ENCODE measurements around the gene LDHB.
"Not testable (repeated sequence)": the region's sequence is repeated elsewhere in the genome, so short reads cannot be mapped to it uniquely, and the experiment has no call there.

Gene LDHB

DNA sequence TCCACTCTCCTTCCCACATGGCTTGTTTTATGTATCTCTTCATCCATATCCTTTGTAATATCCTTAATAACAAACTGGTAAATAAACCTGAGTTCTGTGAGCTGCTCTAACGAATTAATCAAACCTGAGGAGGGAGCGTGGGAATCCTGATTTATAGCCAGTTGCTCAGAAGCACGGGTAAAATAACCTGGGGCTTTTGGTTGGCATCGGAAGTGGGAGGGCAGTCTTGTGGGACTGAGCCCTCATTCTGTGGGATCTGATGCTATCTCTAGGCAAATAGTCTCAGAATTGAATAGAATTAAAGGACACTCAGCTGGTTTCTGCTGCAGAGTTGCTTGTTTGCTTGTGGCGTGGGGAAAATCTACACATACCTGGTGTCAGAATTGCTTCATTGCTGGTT, 17.5 kb upstream of the LDHB start:
- H3K4me1 ChIP-seq, result no peaks in the 10 kb centered on the region
- no peaks in the 10 kb centered on the region for H3K9me3 ChIP-seq
- TF ChIP-seq, protein P1, sequence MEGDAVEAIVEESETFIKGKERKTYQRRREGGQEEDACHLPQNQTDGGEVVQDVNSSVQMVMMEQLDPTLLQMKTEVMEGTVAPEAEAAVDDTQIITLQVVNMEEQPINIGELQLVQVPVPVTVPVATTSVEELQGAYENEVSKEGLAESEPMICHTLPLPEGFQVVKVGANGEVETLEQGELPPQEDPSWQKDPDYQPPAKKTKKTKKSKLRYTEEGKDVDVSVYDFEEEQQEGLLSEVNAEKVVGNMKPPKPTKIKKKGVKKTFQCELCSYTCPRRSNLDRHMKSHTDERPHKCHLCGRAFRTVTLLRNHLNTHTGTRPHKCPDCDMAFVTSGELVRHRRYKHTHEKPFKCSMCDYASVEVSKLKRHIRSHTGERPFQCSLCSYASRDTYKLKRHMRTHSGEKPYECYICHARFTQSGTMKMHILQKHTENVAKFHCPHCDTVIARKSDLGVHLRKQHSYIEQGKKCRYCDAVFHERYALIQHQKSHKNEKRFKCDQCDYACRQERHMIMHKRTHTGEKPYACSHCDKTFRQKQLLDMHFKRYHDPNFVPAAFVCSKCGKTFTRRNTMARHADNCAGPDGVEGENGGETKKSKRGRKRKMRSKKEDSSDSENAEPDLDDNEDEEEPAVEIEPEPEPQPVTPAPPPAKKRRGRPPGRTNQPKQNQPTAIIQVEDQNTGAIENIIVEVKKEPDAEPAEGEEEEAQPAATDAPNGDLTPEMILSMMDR (IDR thresholded peaks at IDR 0.05), result no peak
- DNase-seq, result no peak
- no peak overlapping the region for H3K27ac ChIP-seq
- no peak overlapping the region for H3K4me3 ChIP-seq
- peaks cover 0 to 7% of the 10 kb centered on the region in 2 donors for H3K27me3 ChIP-seq
- H3K36me3 ChIP-seq, result no peaks in the 10 kb centered on the region
- intact Hi-C loops (cut with DNase I; ENCODE audit: low total_unique reads), result no loop called here

DNA sequence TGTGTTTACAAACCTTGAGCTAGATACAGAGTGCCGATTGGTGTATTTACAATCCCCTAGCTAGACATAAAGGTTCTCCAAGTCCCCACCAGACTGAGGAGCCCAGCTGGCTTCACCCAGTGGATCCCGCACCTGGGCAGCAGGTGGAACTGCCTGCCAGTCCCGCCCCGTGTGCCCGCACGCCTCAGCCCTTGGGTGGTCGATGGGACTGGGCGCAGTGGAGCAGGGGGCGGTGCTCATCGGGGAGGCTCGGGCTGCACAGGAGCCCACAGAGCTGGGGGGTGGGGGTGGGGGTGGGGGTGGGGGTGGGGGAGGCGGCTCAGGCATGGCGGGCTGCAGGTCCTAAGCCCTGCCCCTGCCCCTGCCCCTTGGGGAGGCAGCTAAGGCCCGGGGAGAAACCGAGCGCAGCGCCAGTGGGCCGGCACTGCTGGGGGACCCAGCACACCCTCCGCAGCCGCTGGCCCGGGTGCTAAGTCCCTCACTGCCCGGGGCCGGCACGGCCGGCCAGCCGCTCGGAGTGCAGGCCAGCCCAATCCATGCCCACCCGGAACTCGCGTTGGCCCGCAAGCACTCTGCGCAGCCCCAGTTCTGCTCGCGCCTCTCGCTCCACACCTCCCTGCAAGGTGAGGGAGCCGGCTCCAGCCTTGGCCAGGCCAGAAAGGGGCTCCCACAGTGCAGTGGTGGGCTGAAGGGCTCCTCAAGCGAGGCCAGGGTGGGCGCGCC, 16.3 kb upstream of the LDHB start:
- H3K27me3 ChIP-seq; H3K36me3 ChIP-seq; H3K4me3 ChIP-seq; DNase-seq; H3K4me1 ChIP-seq; H3K27ac ChIP-seq; H3K9me3 ChIP-seq; intact Hi-C loops (cut with DNase I; ENCODE audit: low total_unique reads): not testable (repeated sequence)

DNA sequence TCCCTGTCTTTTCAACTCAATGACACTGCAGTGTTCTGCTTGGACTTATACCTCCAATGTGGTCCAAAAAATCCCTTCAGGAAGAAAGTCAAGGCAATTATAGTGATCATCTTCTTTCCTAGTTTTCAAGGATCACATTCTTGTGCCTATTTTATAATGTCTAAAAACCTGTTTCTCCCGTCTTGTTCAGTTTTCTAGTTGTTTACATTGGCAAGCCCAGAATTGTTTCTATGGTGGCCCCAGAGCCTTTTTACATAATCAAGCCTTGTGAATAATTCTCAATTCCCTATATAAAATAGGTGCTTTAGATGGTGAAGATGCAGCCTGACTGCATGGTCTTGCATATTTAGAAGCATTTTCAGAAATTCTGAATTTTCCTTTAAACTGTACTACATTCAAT, 14.5 kb upstream of the LDHB start:
- intact Hi-C loops (cut with DNase I; ENCODE audit: low total_unique reads), result no loop called here
- Histone ChIP-seq H3K27ac (no peak overlapping the region), H3K27me3 (peaks cover 0 to 7% of the 10 kb centered on the region in 2 donors), H3K4me1 (no peaks in the 10 kb centered on the region), H3K4me3 (no peak overlapping the region), H3K9me3 (no peaks in the 10 kb centered on the region), H3K36me3 (no peaks in the 10 kb centered on the region)
- TF ChIP-seq, protein P1 (IDR thresholded peaks at IDR 0.05), result no peak
- no peak for DNase-seq

DNA sequence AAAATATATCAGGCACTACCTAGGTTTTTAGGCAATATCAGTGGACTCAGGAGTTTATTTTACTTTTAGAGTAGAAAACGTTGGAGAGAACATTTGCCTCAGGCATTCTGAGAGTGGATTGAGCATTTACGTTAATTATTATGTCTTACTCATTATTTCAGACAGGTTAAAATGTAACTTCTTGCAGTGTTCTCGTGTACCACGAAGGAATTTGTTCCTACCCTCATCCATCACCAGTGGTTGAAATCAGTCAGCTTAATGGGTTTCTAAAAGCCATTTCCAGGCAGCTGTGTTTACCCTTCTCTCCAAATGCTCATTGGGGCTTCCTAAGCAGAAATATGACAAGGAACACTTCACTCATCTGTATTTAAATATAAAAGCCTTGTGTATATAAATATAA, 9.1 kb upstream of the LDHB start:
- DNase-seq, result no peak
- H3K27ac ChIP-seq, result no peak overlapping the region
- TF ChIP-seq, protein P1 (IDR thresholded peaks at IDR 0.05), result no peak
- intact Hi-C loops (cut with DNase I; ENCODE audit: low total_unique reads), result no loop called here
- H3K4me1 ChIP-seq, result no peaks in the 10 kb centered on the region
- H3K4me3 ChIP-seq, result no peak overlapping the region
- no peaks in the 10 kb centered on the region for H3K9me3 ChIP-seq
- no peaks in the 10 kb centered on the region for H3K36me3 ChIP-seq
- H3K27me3 ChIP-seq, result no peaks in the 10 kb centered on the region

DNA sequence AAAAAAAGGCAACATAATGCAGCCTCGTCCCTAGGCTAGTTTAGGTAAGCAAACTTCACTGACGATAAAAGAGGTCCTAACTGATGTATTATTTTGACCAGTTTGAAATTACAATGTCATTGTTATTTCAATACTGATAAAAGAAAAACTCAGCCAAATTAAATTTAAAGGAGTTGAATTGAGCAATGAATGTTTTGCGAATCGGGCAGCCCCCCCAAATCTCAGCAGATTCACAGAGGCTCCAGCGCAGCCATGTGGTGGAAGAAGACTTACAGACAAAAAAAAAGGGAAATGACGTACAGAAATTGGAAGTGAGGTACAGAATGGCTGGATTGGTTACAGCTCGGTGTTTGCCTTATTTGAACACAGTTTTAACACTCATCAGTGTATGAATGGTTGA, 8.2 kb upstream of the LDHB start:
- intact Hi-C loops (cut with DNase I; ENCODE audit: low total_unique reads), result no loop called here
- Histone ChIP-seq H3K4me1 (no peaks in the 10 kb centered on the region), H3K4me3 (no peak overlapping the region), H3K36me3 (no peaks in the 10 kb centered on the region), H3K9me3 (no peaks in the 10 kb centered on the region), H3K27me3 (no peaks in the 10 kb centered on the region), H3K27ac (no peak overlapping the region)
- DNase-seq, result no peak
- TF ChIP-seq, protein P1 (IDR thresholded peaks at IDR 0.05), result no peak

DNA sequence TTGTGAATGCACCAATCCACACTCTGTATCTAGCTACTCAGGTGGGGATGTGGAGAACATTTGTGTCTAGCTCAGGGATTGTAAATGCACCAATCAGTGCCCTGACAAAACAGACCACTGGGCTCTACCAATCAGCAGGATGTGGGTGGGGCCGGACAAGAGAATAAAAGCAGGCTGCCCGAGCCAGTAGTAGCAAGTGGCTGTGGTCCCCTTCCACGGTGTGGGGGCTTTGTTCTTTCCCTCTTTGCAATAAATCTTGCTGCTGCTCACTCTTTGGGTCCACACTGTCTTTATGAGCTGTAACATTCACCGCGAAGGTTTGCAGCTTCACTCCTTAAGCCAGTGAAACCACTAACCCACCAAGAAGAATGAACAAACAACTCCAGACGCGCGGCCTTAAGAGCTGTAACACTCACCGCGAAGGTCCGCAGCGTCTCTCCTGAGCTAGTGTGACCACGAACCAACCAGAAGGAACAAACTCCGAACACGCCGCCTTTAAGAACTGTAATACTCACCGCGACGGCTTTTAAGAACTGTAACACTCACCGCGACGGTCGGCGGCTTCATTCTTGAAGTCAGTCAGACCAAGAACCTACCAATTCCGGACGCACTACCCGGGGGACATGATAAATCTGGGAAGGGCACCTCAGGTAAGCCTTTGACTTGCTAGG, 4.6 kb upstream of the LDHB start:
- no peaks in the 10 kb centered on the region for H3K4me1 ChIP-seq
- no peaks in the 10 kb centered on the region for H3K27me3 ChIP-seq
- H3K4me3 ChIP-seq, result no peak overlapping the region
- no peaks in the 10 kb centered on the region for H3K36me3 ChIP-seq
- no peak overlapping the region for H3K27ac ChIP-seq
- TF ChIP-seq, protein P1 (IDR thresholded peaks at IDR 0.05), result no peak
- intact Hi-C loops (cut with DNase I; ENCODE audit: low total_unique reads), result loop anchor here (5.0 kb wide), 1 partner anchor 160 kb away; the partner anchor contains the start of genes GOLT1B and RECQL
- H3K9me3 ChIP-seq, result no peaks in the 10 kb centered on the region
- no peak for DNase-seq

DNA sequence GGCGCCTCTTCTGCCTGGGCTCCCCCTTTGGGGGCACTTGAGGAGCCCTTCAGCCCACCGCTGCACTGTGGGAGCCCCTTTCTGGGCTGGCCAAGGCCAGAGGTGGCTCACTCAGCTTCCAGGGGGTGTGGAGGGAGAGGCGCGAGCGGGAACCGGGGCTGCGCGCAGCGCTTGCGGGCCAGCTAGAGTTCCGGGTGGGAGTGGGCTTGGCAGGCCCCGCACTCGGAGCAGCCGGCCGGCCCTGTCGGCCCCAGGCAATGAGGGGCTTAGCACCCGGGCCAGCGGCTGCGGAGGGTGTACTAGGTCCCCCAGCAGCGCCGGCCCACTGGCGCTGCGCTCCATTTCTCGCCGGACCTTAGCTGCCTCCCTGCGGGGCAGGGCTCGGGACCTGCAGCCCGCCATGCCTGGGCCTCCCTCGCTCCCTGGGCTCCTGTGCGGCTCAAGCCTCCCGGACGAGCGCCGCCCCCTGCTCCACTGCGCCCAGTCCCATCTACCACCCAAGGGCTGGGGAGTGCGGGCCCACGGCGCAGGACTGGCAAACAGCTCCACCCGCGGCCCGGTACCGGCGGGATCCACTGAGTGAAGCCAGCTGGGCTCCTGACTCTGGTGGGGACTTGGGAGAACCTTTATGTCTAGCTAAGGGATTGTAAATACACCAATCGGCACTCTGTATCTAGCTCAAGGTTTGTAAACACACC, 3.9 kb upstream of the LDHB start:
- H3K27ac ChIP-seq, H3K36me3 ChIP-seq, H3K4me3 ChIP-seq, H3K27me3 ChIP-seq, DNase-seq, H3K4me1 ChIP-seq, H3K9me3 ChIP-seq: not testable (repeated sequence)
- intact Hi-C loops (cut with DNase I; ENCODE audit: low total_unique reads), result loop anchor here (5.0 kb wide), 1 partner anchor 159 kb away; the partner anchor contains the start of genes GOLT1B and RECQL
